AG20443 (cell line): ENCODE results near the gene PRDM10.
"Not testable (repeated sequence)": the region's sequence is repeated elsewhere in the genome, so short reads cannot be mapped to it uniquely, and the experiment has no call there.

Experiments used
- DNase-seq: peaks from one replicate; pipeline ENCODE4 v3.0.0; 2012; ENCODE audit warnings: low spot score, mixed read lengths

The PRDM10 gene

DNA sequence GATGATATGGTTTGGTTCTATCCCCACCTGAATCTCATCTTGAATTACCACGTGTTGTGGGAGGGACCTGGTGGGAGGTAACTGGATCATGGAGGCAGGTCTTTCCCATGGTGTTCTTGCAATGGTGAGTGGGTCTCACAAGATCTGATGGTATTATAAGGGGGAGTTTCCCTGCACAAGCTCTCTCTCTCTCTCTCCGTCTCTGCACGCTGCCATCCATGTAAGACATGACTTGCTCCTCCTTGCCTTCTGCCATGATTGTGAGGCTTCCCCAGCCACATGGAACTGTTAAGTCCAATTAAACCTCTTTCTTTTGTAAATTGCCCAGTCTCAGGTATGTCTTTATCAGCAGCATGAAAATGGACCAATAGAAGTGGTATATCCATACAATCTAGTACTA, 13.2 kb upstream of the PRDM10 start:
- not testable (repeated sequence) for DNase-seq

DNA sequence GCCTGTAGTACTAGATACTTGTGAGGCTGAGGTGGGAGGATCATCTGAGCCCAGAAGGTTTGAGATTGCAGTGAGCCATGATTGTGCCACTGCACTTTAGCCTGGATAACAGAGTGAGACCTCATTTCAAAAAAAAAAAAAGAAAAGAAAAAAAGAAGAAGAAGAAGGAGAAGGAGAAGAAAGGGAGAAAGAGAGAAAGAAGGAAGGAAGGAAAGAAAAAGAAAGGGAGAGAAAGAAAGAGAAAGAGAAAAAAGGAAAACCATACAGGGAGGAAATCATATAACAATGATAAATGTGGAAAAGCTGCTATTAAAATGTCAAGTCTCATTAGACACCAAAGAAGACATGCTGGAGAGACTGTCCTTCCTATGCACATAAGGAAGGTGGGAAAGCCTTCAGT, 5.7 kb upstream of the PRDM10 start:
- DNase-seq, result no peak

DNA sequence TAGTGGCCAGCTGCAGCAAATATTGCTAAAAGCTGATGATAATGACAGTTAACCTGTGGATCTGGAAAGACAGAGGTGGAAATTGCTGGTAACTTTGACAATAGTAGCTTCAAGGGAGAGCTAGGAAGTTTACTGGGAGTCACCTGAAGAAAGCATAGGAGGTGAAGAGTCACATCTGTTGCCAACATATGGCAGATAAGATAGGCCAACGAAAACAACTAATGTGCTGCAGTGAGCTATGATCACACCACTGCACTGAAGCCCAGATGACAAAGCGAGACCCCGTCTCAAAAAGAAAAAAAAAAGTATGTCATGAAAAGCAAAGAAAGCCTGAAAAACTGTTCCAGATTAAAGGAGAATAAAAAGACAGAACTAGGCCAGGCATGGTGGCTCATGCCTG, 4.3 kb upstream of the PRDM10 start:
- no peak for DNase-seq

DNA sequence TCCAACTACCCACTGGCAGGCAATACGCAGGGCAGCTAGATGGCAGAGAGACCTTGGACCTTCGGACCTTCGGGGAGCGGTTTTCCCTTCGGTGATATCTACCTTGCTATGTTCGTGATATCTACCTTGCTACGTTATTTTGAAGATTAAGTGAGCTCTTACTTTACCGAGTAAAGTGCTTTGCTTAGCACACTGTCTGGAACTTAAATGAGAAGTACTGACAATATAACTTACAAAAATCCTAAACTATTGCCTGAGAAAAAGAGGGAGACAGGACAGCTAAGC, 1.0 kb upstream of the PRDM10 start:
- no peak for DNase-seq

DNA sequence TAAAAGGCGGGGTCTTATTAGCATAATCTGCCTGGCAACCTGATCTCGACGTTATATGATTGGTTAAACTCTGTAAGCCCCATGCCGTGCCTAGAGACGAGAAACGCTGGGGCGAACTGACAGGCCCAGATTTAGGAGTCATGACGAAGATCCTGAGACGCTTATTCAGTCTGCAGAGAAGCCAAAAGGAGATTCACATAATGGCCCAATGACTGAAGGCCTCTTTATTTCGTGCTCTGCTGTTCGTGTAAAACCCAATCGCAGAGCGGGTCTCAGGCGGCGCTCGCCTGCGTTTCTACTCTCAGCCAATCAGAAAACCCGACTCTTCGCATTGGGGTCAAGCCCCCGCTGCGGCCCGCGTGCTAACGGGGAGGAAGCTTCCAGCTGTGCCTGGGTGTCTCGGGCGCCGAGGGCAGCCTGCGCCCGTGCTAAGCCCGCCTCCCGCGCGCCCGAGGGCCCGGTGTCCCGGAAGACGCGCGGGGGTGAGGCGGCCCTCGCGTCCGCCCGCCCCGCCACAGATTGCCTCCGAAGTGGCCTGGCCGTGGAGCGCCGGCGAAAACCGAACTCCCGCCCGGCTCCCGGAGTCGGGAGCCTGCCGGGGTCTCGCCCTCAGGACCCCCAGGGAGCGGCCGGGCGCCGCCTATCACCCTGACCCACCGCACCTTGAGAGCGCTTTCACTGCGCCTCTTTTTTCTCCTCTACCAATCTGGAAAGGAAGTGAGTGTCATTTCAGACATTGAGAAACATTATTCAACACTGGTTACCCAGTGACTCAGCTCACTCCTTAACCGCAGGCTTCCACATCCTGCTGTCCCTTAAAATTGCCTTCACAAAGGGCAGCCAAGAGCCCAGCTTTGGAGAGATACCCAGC, 446 bp upstream of the PRDM10 start:
- DNase-seq, result peak; percentile 97

DNA sequence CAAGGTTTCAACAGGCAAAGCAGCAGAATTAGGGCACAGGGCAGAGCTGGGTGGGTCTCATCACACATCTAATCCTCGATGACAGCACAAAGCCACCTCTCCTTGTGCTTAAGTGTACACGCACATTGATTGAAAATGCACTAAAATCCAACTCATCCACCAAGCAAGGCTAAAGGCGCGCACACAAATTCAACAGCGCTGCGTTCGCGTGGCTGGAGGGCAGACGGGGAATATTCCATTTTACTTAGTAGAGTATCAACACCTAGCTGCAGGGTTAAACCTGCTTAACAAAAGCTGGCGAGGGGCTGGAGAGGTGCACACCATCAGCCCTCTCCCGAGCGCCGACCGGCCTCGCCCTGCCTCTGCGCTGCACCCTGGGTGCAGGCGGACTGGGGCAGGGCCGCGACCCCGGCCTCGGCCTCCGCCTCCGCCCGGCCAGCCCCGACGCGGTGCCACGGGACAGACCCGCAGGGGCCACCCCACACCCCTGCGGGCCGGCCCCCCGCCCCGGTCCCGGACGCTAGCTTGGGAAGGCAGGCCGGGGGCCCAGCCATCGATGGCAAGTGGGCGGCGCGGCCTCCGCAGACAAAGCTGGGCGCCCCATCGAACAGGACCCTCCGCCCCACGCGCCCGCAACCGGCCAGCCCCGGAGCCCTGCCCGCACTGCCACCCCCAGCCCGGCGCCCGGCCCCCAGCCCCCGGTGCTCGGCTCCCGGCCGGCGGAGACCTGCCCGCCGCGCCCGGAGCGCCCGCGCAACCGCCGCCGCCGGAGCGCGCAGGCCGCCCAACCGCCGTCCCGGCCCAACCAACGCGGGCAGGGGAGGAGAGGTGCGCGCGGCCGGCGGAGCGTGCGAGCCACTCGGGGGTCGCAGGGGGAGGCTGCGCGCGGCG, 929 bp downstream of the PRDM10 start:
- peak; percentile 84 for DNase-seq

DNA sequence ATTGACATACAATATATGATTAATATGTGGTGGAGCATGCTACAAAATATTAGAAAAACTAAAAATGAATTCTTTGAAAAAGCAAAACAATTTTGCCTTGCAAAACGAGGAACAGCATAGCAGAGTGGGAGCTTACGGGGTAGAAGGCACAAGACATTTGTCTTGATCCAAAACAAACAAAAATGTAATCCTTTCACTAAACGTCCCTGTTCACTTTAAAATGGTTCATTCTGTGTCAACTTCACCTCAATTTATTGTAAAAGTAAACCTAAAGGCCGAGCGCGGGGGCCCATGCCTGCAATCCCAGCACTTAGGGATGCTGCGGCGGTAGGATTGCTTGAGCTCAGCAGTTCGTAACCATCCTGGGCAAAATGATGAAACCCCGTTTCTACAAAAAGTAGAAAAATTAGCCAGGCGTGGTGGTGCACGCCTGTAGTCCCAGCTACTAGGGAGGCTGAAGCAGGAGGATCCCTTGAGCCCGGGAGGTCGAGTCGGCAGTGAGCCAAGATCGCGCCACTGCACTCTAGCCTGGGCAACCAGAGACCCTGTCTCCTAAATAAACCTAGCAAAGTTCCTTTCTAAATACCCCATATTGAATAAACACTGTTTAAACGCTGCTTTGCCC, 2.0 kb downstream of the PRDM10 start:
- DNase-seq, result no peak

DNA sequence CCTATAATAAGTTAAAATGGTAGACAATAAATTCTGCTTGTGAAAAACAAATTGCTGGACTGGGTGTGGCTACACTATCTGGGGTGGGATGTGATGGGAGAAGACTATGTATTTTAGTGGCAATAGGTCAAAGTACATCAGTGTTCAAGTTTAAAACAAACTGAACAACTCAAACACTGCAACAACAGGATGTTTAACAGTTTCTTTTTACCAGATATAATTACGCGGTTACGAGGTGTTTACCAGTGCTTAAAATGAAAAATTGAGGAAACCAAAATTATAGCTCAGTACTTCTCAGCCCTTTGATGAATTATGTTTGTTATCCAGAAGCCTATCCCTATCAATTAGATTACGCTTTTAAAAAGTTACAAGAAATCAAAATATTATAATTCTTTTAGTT, 3.2 kb downstream of the PRDM10 start:
- no peak for DNase-seq

DNA sequence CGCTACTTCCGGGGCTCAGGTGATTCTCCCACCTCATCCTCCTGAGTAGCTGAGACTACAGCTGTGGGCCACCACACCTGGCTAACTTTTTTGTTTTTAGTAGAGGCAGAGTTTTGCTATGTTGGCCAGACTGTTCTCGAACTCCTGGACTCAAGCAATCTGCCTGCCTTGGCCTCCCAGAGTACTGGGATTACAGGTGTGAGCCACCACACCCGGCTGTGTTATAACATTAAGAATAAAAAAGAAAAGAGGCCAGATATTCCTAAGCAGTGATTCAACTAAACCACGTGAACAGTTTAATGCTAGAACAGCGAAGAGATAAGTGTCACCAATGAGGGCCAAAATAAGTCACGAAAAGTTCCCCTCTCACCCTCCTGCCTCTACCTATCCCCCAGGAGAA, 3.7 kb downstream of the PRDM10 start:
- no peak for DNase-seq

DNA sequence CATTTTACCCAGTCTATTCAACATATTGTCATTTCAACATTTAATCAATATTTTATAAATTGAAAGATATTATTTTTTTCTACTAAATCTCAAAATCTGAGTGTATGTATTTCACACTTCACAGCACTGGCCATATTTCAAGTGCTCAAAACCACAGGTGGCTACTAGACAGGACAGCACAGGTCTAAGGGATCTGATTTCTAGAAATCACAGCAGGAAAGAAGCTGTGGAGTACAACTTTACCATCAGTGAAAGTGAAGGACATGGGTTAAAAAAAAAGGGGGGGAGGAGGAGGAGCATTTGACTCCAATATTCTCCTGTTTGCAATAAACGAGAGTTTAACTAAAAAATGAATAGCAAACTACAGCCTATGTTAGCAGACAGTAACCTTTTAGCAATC, 4.5 kb downstream of the PRDM10 start:
- DNase-seq, result no peak

DNA sequence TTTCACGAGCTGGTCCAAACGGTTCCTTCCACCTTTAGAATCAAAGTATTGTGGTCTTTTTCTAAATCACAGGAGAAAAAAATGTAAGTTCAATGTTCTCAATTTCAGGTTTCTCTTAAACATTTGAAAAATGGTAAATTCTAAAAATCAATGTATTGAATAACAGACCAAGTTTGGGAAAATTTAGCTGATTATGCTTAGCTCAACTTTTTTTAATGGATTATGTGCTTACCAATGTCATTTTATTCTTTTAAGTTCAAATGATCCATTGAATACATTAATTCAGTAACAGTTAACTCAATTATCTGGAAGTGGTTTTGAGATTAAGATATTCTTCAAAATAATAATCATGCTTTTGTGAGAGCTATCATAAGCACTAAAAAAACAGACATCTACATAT, 5.1 kb downstream of the PRDM10 start:
- no peak for DNase-seq

DNA sequence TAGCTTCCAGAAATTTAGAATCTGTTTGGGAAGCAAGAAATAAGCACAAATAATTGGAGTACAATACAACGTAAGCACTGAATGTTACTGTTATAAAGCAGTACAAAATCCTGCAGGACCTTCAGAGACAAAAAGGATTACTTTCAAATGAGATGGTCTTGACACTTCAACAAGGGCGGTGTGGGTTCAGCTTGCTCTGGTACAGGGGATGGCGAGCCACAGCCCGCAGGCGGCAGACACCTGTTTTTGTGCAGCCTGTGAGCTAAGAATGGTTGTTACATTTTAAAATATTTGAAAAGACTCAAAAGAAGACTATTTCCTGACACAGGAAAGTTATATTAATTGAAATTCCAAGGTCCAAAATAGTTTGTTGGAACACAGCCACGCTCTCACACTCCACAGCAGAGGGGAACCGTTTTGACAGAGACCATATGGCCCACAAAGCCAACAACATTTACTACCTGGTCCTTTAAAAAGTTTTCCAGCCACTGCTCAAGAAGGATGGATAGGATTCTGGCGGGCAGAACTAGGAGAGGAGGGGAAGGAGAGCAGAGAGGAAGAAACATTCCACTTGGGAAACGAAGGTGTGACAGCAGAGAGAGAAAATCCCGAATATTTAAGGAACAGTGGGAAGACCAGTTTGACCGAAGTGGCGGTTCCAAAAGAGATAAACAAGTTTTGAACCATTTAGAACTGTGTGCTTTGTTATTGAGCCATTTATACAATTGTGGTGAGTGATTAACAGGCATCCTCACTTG, 6.3 kb downstream of the PRDM10 start:
- DNase-seq, result no peak

DNA sequence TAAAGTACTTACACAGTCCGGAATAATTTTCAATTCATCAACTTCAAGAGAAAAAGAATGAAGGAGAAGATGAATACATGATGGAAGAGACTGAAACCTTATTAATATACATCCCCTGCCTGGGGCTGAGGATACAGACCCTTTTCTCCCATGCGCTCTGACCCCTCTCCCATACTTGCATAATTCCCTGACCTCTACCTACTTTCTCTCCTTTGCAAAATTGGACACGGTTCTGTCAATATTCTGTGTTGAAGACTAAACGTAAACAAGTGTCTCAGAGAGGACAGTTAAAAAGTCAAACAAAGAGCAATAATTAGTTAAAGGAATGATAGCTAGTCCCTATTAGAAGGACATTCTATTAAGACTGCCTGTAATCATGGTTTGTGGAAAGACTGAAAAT, 7.5 kb downstream of the PRDM10 start:
- no peak for DNase-seq

DNA sequence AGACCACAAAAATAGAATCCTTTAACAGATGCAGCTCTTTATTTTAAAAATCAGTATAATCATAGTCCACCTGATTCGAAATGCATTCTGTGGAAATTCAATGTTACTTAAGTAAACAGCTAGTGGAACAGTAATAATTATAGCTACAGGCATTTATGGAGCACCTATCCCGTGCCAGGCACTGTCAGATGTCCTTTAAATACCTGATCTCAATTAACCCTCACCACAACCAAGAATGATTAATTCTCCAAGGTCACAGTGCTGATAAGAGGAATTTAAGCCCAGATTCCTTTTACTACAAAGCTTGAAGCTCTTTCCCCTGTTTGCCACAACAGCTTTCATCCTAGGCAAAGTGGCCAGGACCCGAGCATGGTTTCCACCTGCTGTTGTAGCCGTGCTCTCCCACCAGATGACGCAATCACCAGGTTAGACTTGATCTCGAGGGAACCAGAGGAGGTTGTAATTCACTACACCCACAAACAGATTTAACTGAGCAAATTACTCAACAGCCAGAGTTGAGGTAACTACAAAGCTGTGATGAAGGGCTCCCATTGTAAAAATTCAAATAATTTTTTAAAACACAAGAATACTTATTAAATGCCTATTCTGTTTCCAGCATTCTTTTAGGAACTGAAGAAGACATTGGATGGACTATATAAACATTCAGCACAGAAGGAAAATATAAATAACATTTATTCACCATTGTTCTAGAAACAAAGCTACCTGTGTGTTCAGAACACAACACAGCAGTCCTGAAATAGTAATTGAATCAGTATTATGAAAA, 10.3 kb downstream of the PRDM10 start:
- no peak for DNase-seq

DNA sequence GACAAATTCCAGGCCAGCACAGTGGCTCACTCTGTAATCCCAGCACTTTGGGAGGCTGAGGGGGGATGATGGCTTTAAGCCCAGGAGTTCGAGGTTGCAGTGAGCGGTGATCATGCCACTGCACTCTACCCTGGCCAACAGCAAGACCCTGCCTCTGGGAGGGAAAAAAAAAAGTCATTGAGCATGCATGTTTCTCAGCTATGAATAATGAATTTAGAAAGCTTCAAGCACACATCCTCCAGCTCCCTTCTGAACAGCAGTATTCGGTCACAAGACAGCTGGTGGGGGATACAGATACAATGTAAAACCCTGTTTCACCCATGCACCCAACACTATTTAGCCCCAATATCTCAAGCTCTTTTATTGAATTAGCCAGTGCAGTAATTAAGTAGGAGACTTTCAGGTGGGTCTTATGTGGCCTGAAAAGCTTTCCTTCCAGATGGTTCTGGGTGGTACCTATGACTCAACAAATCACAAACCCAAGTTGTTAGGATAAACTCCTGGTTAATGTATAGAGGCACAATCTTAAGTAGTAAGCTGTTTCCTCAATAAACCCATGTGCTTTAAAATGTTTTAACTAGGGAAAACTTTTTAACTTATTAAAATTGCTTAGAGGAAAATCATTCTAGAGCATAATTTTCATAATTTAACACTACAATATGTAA, 13.4 kb downstream of the PRDM10 start:
- no peak for DNase-seq

DNA sequence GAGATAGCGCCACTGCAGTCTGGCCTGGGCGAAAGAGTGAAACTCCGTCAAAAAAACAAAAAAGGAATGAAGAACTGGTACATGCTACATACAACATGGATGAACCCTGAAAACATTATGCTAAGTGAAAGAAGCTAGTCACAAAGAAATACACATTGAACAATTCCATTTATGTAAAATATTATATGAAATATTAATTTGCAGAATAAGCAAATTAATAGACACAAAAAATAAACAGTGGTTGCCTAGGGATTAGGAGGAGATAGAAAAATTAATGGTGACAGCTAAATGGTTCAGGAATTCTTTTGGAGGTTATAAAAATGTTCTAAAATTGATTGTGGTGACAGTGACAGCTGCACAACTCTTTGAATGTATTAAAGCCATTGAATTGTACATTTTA, 14.7 kb downstream of the PRDM10 start:
- no peak for DNase-seq

DNA sequence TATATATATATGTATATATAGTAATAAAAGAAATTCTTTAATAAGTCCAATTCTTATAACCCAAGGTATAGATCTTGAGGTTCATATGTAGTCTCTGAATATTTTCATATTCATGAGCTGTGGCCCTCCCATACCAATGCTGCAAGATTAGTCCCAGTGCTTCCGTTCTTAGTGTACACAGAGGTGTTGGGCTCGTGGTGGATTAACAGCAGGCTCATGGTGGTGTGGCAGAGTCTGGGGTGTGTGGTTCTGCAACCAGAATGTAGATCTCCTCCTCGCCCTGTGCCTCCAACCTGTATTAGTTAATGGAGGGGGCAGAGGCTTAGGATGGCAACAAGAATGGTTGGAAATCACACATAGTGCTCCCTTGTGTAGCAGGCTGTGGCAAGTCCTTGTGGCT, 16.8 kb downstream of the PRDM10 start:
- DNase-seq, result no peak

DNA sequence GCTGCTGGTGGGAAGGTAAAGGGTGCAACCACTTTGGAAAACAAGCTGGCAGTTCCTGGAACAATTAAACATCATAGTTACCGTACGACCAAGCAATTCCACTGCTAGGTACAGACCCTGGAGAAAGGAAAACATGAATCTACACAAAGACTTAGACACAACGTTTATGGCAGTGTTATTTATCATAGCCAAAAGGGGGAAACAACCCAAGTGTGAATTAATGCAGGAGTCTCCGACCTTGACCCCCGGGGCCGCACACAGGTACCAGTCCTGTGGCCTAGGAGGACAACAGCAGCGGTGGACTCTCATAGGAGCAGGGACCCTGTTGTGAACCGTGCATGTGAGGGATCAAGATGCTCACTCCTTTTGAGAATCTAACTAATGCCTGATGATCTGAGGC, 22.5 kb downstream of the PRDM10 start:
- no peak for DNase-seq

DNA sequence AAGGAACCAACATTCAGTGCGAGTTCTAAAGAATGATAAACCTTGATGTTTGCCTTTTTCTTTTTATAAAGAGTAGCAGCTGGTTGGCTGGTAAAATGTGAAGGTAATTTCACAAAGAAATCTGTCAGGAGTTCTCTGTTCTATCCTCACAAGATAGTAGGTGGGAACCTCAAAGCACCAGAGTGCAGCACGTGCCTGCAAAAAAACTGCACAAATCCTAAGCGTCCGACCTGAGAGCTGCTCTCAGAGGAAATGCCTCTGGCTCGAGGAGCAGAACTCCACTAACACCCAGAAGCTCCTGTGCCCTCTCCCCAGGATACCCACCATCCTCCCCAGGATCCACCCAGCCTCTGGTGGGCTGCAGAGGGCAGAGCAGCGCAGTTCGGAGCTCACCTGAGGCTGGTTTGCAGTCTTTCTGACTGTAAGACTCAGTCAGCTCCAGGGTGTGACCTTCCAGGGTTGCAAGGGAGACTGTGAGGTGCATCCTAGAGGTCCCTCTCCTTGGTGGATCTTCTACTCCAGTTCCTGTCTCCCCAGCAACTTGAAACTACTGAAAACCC, 23.5 kb downstream of the PRDM10 start:
- DNase-seq, result no peak

DNA sequence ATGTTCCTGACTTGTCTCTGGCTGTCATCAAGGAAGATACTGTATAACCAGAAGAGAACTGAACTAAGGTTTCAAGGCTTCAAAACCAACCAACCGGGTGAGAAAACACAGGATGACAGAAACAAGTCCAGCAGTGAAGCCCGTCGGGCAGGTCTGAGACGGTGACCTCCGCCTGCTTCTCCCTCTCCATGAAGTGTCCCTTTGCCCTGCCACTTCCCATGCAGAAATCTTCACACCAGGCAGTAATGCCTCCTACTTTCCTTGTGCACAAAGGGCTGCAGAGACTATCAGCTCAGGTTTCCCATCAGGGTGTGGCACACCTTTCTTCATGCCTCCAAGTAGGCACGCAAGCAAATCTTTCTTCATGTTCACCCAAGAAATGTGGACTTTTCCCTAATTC, 24.2 kb downstream of the PRDM10 start:
- no peak for DNase-seq

DNA sequence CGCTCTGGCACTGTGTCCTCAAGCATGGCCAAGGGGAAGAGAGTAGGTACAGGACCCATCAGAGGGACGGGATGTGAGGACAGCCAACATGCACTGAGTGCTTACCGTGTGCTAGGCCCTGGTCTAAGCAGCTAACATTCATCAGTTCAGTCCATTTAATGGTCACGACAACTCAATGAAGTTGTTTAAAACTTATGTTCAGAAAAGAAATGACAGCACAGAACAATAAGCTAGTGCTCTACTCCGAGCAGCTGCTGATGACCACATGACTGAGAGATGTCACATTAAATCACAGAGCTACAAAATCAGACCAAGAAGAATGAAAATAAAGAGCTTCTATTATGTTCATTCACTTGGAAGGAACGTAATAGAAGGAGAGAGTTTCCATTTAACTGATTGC, 26.3 kb downstream of the PRDM10 start:
- DNase-seq, result no peak
